ENCODE measurements around the gene UGT1A3.

DNA sequence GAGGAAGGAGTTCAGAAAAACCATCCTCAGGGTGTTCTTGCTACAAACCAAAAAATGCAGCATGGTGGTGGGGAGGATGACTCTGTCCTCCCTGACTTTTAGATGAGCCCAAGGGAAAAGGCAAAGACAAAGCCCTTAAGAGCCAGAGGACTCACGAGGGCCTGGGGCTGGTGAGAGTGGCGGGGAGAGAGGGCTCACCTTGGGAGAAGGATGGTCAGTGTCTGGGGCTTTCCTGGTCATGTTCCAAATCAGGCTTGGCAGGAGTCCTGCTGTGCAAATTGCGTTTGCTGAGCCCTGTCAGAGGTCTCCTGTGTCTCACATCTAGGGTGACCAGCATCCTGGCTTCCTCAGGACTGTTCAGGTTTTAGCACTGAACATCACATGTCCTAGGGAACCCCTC, 35.9 kb downstream of the UGT1A3 start:
- TF ChIP-seq POLR2A (IDR thresholded peaks at IDR 0.05), result no peak
- TF ChIP-seq, protein P1, sequence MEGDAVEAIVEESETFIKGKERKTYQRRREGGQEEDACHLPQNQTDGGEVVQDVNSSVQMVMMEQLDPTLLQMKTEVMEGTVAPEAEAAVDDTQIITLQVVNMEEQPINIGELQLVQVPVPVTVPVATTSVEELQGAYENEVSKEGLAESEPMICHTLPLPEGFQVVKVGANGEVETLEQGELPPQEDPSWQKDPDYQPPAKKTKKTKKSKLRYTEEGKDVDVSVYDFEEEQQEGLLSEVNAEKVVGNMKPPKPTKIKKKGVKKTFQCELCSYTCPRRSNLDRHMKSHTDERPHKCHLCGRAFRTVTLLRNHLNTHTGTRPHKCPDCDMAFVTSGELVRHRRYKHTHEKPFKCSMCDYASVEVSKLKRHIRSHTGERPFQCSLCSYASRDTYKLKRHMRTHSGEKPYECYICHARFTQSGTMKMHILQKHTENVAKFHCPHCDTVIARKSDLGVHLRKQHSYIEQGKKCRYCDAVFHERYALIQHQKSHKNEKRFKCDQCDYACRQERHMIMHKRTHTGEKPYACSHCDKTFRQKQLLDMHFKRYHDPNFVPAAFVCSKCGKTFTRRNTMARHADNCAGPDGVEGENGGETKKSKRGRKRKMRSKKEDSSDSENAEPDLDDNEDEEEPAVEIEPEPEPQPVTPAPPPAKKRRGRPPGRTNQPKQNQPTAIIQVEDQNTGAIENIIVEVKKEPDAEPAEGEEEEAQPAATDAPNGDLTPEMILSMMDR (IDR thresholded peaks at IDR 0.05), result no peak
